GM18498 (cell line): Measurements from ENCODE around the gene LRRC8D.

Source experiments
- ATAC-seq: cut with Tn5 transposase; IDR thresholded peaks from one replicate; pipeline ENCODE4 v1.9.1; 2021; ENCODE audit warnings: mild to moderate bottlenecking, moderate library complexity; ENCODE audit not compliant: unreplicated experiment

LRRC8D gene

DNA sequence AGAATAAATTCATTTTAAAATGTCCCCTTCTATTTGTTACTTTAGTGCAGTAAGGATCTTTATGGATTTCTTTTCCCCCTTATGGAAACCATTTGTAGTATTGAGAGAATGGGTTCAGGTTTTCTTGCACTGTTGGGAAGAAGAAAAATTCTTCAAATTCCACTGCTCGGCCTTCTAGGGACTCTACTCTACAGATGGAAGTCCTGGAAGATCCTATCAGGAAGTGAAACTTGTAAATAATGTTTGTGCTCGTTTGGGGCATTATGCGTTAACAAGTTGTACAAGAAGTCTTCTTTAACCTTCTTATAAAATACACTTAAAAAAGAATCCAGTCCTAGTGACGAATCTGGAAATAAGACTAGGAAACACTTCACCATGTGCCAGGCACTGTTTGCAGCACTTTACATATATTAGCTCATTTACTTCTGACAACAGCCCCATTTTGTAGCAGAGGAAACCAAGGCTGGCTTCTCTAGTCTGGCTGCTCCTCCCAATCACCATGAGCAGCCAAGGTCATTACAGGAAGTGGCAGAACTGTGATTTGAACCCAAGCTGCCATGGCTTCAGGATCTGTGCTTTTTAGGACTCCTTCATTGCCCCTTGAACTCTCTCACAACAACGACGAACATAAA lies 11.8 kb downstream of the LRRC8D start:
- ATAC-seq: no peak

DNA sequence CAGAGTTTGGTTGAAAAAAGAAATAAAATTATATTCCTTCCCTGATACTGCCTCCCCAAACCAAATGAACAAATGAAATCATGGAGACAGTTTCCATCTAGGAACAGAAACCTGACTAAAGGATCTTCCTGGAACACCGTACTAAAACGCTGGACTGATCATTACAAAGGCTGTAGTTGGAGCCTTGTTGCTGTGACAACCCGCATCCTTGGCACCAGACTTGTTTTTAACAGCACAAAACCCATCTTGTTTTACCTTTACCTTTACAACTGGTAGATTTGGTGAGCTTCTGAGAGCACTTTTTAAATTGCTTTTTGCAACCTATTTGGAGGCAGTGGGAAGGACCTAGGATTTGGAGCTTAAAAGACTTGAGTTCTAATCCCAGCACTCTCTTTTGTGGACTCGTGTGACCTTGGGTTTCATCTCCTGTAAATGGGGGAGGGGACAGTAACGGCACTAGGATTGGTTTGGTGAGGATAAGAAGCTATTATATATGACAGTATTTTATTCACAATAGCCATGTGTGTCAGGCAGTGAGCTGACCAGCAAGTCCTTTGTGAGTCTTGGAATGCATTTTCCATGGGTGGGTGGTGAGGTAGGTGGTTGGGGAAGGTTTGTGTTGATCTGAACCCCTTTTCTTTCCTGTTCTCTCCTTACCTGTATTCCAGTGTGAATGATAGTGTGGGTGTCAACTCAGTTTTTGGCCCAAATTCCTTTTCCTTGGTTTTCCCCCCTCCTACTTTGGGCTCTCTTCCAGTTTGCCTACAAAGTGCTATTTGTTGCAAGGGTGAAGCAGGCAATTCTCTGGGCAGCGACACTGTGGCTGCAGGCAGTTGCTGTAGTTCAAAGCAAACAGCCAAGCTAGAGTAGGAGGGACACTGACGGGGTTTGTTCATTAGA lies 12.6 kb downstream of the LRRC8D start:
- ATAC-seq: no peak

DNA sequence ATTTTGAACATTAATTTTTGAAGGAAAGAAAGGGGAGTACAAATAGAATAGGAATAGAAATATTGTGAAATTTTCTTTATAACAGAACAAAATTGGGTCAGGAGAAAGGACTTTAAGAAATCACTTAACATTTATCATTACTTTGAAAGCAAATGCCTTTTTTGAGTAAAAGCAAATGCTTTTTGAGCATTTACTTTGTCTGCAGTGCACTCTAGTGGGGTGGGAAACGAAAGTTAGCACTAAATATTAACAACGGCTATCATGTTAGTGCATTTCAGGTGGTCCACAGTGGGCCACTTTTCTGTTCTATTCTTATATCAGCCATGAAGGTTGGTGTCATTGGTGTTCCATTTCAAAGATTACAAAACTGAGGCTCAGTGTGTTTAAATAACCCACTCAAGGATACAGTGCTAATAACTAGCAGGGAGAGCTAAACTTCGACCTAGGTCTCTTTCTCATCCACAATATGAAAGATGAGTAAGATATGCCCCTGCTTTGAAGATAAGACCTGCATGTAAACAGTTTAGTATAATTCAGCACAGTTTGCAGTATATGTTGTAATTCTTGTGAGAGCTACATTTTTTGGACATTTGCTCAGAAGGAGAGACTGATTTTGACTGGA lies 13.4 kb downstream of the LRRC8D start:
- no peak for ATAC-seq

DNA sequence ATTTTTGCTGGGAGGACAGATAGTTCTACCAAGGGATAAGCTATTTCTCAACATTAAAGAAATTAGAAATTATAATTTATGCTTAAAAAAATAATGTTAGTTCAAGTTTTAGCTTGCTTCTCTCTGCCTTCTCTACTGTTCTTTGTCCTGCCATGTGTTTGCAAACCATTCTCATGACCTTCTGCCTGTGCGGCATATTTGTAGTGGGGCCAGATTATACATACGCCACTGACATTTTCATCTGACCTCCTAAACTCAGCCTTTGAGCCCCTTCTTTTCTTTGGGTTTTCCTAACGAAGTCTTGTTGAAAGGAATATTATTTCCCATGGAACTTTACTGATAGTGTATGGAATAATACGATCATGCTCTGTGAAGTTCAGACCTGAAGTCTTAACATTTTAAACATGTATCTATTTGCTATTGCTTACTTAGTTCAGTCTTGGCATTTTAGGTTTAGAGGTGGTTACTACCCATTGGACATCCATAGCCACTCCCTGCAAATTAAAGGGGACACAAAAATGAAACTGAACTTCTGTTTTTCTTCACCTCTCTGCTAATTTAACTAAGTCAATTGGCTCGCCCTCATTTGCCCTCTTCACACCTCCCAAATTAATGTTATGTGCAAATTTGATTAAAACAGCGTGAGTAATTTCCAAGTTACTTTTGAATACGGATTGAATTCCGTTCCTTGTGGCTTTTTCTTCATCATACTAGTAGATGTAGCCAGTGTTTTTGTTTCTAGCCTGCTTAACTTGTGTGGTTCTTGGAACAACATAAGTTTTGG lies 15.6 kb downstream of the LRRC8D start:
- ATAC-seq: no peak

DNA sequence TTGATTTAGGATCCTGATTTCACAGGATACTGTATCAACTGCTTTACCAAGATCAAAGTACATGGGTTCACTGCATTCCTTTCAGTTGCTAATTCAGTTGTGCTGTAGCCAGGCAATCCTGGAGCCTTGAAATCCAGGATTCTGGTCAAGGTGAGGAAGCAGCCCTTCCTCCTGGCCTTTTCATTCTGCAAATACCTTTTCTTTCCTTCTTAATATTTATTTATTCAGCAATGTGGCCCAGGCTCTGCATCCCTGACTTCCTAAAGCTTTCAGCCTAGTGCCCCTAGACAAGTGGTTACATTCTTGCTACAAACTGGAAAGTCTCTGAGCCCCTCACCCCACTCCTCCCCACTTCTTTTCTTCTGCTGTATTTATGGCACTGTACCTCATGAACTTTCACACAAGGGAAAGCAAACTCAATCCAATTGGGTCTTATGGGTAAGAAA lies 16.2 kb downstream of the LRRC8D start:
- no peak for ATAC-seq

DNA sequence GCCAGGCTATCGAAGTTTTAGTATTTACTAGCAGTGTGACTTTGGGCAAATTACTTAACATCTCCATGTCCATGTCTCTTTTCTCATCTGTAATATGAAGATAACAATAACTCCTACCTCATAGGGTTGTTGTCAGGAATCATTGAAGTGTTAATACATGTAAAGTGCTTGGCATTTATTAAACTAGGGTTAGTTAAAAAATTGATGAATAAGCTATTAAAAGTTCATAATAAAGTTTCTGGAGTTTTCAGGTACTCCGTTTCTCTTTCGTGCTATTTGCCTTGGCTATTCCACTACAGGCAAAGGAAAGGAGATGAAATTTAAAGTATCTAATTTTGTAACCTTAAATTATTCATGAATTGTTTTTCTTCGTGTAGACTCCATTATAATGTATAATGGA lies 16.7 kb downstream of the LRRC8D start:
- no peak for ATAC-seq

DNA sequence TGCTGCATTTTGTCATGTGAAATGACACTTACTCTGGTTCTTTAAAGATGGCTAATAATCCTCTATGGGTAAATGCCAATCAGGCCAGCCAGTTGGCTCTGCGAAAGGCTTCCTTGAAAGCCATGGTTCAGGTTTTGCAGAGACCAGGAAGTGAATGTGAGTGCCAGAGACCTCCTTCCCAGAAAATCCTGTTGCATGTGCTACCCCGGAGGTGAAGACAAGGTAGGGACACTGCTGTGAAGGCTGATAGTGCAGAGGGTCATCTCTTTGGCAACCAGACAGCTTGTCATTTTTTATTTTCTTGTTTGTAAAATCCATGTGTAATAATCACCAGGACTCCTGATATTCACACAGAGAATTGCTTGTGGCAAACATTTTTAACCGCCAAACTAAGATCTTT lies 18.7 kb downstream of the LRRC8D start:
- ATAC-seq: no peak

DNA sequence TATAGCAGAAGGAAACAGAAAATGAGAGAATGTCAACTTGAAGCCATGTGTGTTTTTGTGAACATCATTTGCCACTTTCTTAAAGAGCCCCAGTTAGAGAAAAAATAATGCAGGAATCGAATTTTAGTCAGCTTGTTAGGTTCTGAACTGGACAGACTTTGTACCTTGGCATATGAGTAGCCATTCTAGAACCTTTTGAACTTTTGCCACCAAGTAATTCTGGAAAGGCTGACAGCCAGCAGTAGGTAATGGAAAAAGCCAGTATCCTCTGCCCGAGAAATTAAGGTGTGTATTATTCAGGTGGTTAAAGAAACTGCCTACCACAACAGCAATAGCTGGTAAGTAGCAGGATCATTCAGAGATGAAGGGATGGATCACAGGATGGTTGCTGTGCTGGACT lies 20.7 kb downstream of the LRRC8D start:
- no peak for ATAC-seq

DNA sequence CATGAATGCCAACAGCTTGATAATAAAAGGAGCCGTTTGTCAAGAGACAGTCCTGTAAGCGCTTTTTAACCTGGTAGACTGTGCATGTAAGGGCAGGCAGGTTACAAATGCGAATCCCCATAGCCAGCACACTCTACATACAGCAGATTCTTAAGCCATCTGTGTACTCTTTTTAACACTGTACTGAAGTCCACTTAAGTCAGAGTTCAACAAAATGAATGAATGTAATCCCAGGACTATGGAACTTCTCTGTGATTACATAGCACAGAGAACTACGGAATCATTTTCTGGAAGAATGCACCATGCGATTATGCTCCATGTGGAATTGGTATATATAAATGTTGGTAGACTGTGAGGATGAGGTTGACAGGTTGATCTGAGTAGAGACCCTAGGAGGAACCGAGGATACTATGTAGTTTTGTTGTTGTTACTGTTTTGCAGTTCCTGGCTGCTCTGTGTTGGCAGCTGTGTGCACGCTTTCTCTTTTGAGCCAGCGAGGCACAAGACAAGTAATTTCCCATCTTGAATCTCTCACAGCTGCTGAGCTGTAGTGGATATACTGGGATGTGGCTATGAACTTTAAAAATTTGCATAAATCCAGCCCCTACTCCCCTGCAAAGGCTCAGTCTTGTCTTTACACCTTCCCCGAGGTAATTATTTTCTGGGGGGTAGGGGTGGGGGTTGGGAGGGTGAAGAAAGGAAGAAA lies 21.9 kb downstream of the LRRC8D start:
- peak; percentile 55 for ATAC-seq

DNA sequence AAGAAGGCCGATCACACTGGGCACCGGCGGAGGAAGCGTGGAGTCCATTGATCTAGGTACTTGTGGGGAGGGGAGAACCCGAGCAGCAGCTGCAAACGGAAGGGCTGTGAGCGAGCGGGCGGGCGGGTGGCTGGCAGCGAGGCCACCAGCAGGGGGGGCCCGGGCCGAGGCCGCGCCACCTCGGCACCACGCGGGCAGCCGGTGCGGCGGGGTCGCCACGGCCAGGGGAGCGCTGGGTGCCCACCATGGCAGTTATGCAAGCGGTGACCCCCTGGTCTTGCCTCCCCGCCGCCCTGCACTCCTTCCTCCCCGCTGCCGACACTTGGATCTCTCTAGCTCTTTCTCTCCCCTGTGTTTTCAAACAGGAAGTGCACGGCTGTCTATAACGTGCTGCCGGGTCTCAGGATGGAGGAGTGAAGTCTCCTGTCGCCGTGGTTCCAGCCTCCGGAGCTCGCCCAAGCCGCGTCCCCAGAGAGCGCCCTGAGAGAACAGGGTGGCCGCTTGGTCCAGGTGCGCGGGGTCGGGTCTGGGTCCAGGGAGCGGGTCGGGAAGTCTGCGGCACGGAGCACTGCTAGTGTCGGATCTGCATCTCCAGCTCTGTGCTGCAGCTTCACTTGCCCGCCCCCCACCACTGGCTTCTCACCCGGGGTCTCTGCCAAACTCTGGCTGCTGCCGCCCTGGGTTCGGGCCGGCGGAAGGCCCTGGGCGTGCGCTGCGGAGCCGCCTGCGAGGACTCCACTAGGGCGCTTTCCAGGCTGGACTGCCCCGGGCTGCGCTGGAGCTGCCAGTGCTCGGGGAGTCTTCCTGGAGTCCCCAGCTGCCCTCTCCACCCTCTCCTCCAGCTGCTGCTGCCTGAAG lies 22.7 kb downstream of the LRRC8D start:
- ATAC-seq: peak; percentile 95

DNA sequence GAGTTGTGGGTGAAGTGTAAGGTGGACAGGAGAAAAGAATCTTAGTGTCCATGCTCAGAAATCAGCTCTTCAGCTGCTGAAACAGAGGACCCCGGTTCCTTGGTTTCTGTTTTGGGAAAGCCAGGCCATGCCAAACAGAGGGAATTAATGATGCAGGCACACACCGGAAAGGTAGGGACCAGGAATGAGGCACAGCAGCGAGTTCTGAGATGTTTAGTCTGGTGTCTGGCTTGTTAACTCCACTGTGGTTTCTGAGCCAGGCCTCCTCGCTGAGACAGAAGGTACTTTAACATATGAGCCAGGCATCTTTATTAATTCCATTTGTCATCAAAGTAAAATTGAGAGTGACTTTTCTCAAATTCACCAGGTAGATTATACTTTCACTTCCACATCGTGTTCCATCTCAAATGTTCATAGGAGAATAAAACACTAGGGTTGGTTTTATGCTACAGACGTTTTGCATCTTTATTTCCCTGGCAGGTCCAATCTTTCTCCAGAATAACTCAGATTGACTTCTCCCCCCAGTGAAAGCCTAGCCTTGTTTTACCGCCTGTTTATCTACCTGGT lies 23.5 kb downstream of the LRRC8D start:
- ATAC-seq: no peak

DNA sequence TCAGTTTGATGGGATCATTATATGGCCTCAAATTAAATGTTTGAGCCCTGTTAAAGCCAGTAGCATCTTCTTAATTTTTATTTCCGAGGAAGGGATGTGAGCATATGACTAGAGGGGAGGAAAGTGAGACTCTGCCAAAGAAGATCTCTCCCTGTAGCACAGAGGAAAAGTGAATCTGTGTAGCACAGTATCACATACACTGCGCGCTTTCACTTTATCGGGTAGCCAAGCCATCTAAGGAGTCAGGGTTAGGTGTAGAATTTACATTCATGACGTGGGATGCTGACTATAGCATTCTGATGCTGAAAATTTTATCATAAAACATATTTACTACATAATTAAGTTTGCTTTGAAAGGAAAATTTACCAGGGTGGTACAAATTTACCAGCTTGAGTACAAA lies 24.0 kb downstream of the LRRC8D start:
- no peak for ATAC-seq

DNA sequence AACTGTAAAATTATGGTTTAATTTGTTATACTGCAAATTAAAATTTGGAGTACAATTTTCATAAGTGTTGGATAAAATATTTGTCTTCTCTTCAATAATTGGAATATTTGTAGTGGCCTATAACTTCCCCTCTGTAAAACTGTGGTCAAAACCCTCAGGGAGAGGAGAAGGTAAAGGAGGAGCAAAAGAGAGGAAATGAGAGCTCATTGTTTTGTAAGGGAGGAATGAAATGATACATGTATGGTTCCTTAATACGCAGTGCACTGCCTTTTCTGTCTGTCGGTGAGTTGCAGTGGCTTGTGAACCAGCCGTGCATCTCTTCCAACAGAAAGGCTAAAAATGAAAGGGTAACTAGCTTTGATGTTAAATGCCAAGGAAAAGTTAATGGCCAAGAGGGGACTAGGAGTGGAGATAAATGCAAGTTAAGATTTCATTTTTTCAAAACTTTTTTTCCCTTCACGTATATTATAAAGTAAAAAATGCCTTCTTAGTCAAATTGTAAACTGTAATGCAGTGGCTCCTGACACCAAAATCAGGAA lies 26.4 kb downstream of the LRRC8D start:
- no peak for ATAC-seq

DNA sequence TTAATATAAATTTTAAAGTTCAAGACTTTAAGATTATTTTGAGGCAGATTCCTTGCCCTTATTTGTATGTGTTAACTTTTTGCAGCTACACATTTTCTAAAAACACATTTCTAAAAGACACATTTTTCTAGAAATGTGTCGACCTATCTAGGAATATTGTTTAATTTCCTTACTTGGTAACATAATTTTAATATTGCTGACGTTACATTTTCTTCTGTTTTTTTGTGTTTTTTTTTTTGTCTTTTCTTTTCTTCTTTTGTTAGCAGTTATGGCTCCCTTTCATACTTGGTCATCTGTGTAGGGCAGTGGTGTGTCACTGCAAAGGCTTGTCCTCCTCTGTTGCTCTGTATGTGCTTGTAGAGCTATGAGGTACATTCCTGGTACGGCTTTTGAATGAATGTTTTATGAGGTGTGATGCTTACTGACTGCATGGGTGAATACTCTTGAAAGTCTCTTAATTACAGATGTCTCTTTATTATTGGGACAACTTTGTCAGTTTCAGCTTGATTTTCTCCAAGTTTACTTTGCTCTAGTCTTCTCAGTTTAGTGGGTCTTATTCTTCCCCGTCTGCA lies 30.1 kb downstream of the LRRC8D start:
- ATAC-seq: no peak

DNA sequence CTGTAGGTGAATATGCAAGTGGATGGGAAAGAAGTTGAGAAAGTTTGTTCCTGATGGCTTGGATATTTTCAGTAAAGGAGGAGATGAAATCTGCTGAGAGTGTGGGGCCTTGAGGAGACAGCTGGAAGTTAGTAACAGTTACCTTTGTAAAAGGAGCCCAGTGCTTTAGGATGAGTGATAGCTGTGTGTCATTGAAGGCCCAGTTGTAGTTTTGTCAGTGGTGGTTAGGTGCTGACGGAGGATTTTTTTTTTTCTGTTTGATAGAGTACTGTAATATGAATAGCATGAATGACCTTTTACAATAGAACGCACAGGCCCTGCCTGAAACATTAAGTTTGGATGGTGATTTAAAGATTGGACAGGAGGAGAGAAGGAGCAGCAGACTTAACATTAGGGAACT lies 33.3 kb downstream of the LRRC8D start:
- ATAC-seq: no peak

DNA sequence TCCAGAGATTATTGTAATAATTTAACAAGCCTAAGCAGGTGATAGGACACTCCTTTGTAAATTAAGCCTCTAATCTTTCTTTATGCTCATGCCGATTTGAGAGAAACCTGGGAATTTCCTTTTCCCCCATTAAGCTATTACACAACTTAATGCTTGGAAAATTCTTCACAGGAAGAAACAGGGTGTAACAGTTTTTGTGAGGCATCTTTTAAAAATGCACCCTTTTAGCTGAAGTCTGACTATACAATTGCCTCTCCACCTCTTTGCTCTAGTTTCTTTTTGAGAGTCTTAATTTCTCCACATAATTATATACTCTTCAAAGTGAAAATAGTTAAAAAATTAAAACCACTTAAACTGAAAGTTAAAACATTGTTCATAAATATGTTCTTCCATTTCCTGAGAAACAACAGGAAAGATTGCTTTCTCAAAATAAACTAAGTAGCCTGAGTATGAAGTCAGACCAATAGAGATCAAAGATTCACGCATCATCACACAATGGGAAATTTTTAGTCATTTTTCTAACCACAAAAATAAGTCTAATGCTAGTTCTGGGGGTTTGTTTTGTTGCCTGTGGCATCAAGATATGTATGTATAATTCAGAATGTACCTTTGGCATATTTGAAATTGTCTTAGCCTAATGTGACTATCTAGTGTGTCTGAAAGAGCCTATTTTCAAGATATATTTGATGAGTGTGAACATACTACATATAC lies 34.7 kb downstream of the LRRC8D start:
- ATAC-seq: peak; percentile 92

DNA sequence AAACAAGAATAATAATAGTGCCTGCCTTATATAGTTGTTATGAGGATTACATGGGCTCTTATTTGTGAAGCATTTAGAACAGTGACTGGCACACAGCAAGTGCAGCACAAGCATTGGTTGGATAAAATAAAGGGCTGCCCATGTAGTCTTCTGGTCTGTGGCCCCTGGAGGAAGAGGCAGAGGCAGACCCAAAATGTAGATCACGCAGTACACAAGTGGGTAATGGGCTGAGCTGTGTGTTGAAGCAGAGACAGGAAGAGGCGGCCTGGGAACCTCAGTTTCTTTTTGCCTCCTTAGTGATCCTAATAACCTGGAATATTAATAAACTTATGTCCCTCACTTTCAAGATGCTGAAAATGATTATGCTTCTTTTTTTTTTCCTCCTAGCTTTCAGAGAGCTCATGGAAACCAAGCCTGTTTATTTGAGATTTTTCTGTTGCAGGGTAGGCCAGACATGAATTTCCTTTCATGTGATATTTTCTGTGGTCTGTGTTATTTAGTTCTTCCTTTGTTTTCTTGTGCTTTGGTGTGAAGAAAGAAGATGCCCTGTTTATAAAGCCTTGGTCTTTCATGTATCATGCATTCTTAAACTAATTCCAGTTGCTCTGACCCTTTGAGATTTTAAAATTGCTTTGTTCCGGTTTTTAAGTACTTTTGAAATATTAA lies 42.5 kb downstream of the LRRC8D start:
- ATAC-seq: no peak
